PC-9 (cell line): ENCODE data around the gene CHST7.

Experiments used
- CTCF ChIP-seq: fragments of 200-600 bp; sonication (generic); conservative IDR thresholded peaks from 2 replicates; pipeline ENCODE4 v1.6.1; 2017; ENCODE audit warnings: mixed run types, antibody characterized with exemption, mild to moderate bottlenecking, moderate library complexity
- EZH2 ChIP-seq: fragments of 200-600 bp; sonication (generic); IDR thresholded peaks from 2 replicates; pipeline ENCODE4 v1.8.0; 2017; ENCODE audit warnings: antibody characterized with exemption, low read depth

DNA sequence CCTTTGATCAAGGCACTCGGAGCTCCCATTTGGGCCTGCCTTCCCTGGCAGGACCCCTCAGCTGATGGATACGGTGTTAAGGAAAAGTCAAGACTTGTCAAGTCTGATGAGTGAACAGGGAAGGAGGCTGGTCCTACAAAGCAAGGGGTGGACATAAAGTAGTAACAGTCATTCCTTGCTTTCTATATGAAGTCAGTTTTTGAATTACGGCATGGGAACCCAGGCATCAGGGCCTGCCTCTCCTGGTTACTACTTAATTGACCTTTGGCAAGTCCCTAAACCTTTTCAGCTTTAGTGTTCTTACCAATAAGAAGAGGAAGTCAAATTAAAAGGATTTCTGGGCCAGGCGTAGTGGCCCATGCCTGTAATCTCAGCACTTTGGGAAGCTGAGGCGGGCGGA, 7.0 kb downstream of the CHST7 start:
- TF ChIP-seq CTCF (no peak), EZH2 (no peak)
